ENCODE results near the gene SIRPA. TPM values are rescaled to one million over a fixed set of nuclear protein-coding genes. Genes with fewer than 3 reads are reported as not detected.

SIRPA gene
- total RNA-seq, 1 donor from 2014 or later = 35.5 TPM

DNA sequence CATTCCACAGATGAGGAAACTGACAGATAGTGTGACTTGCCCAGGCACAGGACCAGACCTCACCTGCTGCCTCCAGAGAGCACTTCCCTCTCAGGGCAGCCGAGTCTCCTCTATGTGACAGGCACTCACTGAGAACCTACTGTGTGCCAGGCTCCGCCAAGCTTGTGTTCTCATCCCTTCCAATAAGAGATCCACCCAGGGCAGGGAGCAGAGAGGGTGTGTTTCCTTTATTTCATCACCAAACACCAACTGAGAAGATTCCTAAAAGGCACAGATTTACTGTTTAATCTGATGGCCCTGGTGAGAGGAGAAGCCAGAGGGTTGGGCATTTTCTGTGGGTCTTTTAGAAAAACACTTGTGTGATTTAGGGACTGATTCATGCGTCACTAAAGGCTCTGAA lies 20.5 kb downstream of the SIRPA start:
- Mint-ChIP-seq H3K36me3 (ENCODE audit: low read depth, unreplicated experiment) (peaks cover 12% of the 10 kb centered on the region), H3K9me3 (ENCODE audit: unreplicated experiment) (no peaks in the 10 kb centered on the region), H3K27me3 (ENCODE audit: low read depth, unreplicated experiment) (no peaks in the 10 kb centered on the region), H3K4me1 (ENCODE audit: low read depth, unreplicated experiment) (peaks cover 7% of the 10 kb centered on the region), H3K27ac (ENCODE audit: unreplicated experiment) (no peak overlapping the region), H3K4me3 (ENCODE audit: unreplicated experiment) (no peak overlapping the region)
- Histone ChIP-seq H3K4me3 (ENCODE audit: insufficient read depth, low read depth, low read length) (no peak overlapping the region), H3K27me3 (ENCODE audit: insufficient read depth, low read length) (no peaks in the 10 kb centered on the region), H3K4me1 (ENCODE audit: insufficient read depth, low read length) (peaks cover 2% of the 10 kb centered on the region), H3K79me2 (ENCODE audit: insufficient read depth, low read length) (no peaks in the 10 kb centered on the region), H2AFZ (ENCODE audit: low read depth, low read length) (no peak overlapping the region), H3K27ac (ENCODE audit: low read depth, low read length) (no peak overlapping the region), H3K4me2 (ENCODE audit: low read length) (no peak overlapping the region), H3K9ac (ENCODE audit: low read length) (no peak overlapping the region), H3K36me3 (ENCODE audit: insufficient read depth, low read length) (peaks cover 11% of the 10 kb centered on the region), H3K9me3 (ENCODE audit: insufficient read depth, low read depth, low read length) (no peaks in the 10 kb centered on the region), H4K20me1 (ENCODE audit: insufficient read depth, low read length) (peaks cover 11% of the 10 kb centered on the region)
- FAIRE-seq = no peak
- TF ChIP-seq, protein P1, sequence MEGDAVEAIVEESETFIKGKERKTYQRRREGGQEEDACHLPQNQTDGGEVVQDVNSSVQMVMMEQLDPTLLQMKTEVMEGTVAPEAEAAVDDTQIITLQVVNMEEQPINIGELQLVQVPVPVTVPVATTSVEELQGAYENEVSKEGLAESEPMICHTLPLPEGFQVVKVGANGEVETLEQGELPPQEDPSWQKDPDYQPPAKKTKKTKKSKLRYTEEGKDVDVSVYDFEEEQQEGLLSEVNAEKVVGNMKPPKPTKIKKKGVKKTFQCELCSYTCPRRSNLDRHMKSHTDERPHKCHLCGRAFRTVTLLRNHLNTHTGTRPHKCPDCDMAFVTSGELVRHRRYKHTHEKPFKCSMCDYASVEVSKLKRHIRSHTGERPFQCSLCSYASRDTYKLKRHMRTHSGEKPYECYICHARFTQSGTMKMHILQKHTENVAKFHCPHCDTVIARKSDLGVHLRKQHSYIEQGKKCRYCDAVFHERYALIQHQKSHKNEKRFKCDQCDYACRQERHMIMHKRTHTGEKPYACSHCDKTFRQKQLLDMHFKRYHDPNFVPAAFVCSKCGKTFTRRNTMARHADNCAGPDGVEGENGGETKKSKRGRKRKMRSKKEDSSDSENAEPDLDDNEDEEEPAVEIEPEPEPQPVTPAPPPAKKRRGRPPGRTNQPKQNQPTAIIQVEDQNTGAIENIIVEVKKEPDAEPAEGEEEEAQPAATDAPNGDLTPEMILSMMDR (IDR thresholded peaks at IDR 0.05; ENCODE audit: insufficient read depth, low read depth, low read length) = no peak
- no peak for TF ChIP-seq EZH2 (IDR thresholded peaks at IDR 0.05; ENCODE audit: insufficient read depth, low read length)
- DNase-seq (ENCODE audit: low read depth) = no peak

DNA sequence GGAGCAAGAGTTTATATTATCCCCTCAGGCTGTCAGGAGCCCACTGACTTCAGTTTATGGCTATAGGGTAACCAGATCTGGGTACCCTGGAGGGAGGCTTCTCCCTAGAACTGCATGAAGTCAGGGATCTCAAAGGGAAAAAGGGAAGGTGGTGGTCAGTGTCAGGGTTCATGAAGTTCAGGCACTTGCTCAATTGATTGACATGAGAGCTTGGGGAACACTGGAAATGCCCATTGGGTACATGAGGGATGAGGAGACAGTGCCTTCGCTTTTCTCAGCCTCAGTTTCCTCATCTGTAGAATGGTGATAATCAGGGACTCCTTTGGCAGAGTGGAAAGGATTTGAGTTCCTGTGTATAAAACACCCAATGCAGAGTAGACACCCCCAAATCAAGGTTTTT lies 22.6 kb downstream of the SIRPA start:
- H3K27ac ChIP-seq (ENCODE audit: low read depth, low read length) = no peak overlapping the region
- H3K4me2 ChIP-seq (ENCODE audit: low read length) = no peak overlapping the region
- H3K27ac Mint-ChIP-seq (ENCODE audit: unreplicated experiment) = no peak overlapping the region
- no peaks in the 10 kb centered on the region for H3K27me3 Mint-ChIP-seq (ENCODE audit: low read depth, unreplicated experiment)
- H4K20me1 ChIP-seq (ENCODE audit: insufficient read depth, low read length) = peaks cover 5% of the 10 kb centered on the region
- H3K9me3 Mint-ChIP-seq (ENCODE audit: unreplicated experiment) = no peaks in the 10 kb centered on the region
- FAIRE-seq = no peak
- H3K4me1 Mint-ChIP-seq (ENCODE audit: low read depth, unreplicated experiment) = peaks cover 2% of the 10 kb centered on the region
- no peaks in the 10 kb centered on the region for H3K9me3 ChIP-seq (ENCODE audit: insufficient read depth, low read depth, low read length)
- no peak overlapping the region for H3K4me3 Mint-ChIP-seq (ENCODE audit: unreplicated experiment)
- H3K36me3 ChIP-seq (ENCODE audit: insufficient read depth, low read length) = peaks cover 11% of the 10 kb centered on the region
- DNase-seq (ENCODE audit: low read depth) = no peak
- H2AFZ ChIP-seq (ENCODE audit: low read depth, low read length) = no peak overlapping the region
- H3K4me1 ChIP-seq (ENCODE audit: insufficient read depth, low read length) = no peaks in the 10 kb centered on the region
- no peak overlapping the region for H3K9ac ChIP-seq (ENCODE audit: low read length)
- H3K79me2 ChIP-seq (ENCODE audit: insufficient read depth, low read length) = no peaks in the 10 kb centered on the region
- no peak overlapping the region for H3K4me3 ChIP-seq (ENCODE audit: insufficient read depth, low read depth, low read length)
- no peaks in the 10 kb centered on the region for H3K27me3 ChIP-seq (ENCODE audit: insufficient read depth, low read length)
- H3K36me3 Mint-ChIP-seq (ENCODE audit: low read depth, unreplicated experiment) = peaks cover 17% of the 10 kb centered on the region
- TF ChIP-seq EZH2 (IDR thresholded peaks at IDR 0.05; ENCODE audit: insufficient read depth, low read length) = no peak
- TF ChIP-seq, protein P1 (IDR thresholded peaks at IDR 0.05; ENCODE audit: insufficient read depth, low read depth, low read length) = no peak

DNA sequence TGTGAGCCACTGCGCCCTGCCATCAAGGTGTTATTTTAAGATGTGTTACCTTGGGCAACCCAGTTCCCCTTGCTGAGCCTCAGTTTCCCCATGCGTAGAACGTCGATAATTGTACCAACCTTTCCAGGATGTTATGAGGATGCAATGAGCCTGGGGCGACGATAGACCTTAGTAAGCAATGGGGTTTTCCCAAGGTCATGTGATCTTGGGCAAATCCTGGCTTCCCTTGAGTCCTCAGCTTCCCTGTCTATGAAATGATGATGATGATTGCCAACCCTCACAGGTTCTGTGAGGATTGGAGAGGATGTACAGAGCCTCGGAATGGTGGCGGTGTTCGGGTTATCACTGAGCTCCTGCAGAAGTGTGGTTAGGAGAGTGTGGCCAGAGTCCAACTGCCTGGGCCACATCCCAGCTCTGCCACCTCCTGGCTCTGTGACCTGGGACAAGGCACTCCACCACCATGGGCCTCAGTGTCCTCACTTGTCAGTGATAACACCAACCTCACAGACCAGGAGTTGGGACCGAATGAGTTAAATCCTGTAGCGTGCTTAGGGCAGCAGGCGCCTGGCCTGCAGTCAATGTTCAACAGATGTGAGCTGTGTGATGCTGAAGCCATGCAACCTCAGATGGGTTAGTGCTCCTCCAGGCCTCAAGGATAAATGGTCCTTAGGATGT lies 23.4 kb downstream of the SIRPA start:
- no peaks in the 10 kb centered on the region for H3K9me3 Mint-ChIP-seq (ENCODE audit: unreplicated experiment)
- H3K36me3 ChIP-seq (ENCODE audit: insufficient read depth, low read length) = peaks cover 11% of the 10 kb centered on the region
- no peaks in the 10 kb centered on the region for H3K9me3 ChIP-seq (ENCODE audit: insufficient read depth, low read depth, low read length)
- peaks cover 9% of the 10 kb centered on the region for H4K20me1 ChIP-seq (ENCODE audit: insufficient read depth, low read length)
- no peak for DNase-seq (ENCODE audit: low read depth)
- FAIRE-seq = no peak
- peaks cover 20% of the 10 kb centered on the region for H3K36me3 Mint-ChIP-seq (ENCODE audit: low read depth, unreplicated experiment)
- H3K4me1 ChIP-seq (ENCODE audit: insufficient read depth, low read length) = no peaks in the 10 kb centered on the region
- peaks cover 2% of the 10 kb centered on the region for H3K4me1 Mint-ChIP-seq (ENCODE audit: low read depth, unreplicated experiment)
- H3K4me3 Mint-ChIP-seq (ENCODE audit: unreplicated experiment) = no peak overlapping the region
- no peak overlapping the region for H3K27ac Mint-ChIP-seq (ENCODE audit: unreplicated experiment)
- H3K4me2 ChIP-seq (ENCODE audit: low read length) = no peak overlapping the region
- no peaks in the 10 kb centered on the region for H3K79me2 ChIP-seq (ENCODE audit: insufficient read depth, low read length)
- no peak overlapping the region for H3K27ac ChIP-seq (ENCODE audit: low read depth, low read length)
- H3K9ac ChIP-seq (ENCODE audit: low read length) = no peak overlapping the region
- H3K27me3 Mint-ChIP-seq (ENCODE audit: low read depth, unreplicated experiment) = no peaks in the 10 kb centered on the region
- no peak overlapping the region for H2AFZ ChIP-seq (ENCODE audit: low read depth, low read length)
- no peaks in the 10 kb centered on the region for H3K27me3 ChIP-seq (ENCODE audit: insufficient read depth, low read length)
- no peak overlapping the region for H3K4me3 ChIP-seq (ENCODE audit: insufficient read depth, low read depth, low read length)
- TF ChIP-seq, protein P1 (IDR thresholded peaks at IDR 0.05; ENCODE audit: insufficient read depth, low read depth, low read length) = no peak
- TF ChIP-seq EZH2 (IDR thresholded peaks at IDR 0.05; ENCODE audit: insufficient read depth, low read length) = no peak
